NCI-H128 (cell line): ENCODE results near the gene CCNL1.

Experiments used
- DNase-seq: peaks from one replicate; lab custom pipeline; 2025; ENCODE audit not compliant: unreplicated experiment; lab: John Stamatoyannopoulos, UW

Gene CCNL1

DNA sequence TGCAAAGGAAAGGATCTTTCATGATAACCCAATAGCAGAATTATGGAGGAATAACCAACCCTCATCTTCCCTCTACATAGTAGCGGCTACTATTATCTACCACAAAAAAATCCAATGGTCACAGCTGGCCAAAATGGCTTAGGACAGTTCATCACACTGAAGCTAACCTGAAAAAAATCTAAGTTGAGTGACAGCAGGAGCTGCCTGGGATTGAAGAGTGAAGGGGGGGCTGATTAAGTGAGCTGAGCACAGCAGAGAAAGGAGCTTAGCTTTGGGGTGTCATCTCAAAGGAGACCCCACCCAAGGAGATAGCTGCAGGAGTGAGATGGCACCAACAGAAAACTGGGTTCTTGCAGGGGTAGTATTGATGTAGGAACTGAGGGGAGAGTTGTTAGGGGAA, 33.6 kb downstream of the CCNL1 start:
- DNase-seq: no peak

DNA sequence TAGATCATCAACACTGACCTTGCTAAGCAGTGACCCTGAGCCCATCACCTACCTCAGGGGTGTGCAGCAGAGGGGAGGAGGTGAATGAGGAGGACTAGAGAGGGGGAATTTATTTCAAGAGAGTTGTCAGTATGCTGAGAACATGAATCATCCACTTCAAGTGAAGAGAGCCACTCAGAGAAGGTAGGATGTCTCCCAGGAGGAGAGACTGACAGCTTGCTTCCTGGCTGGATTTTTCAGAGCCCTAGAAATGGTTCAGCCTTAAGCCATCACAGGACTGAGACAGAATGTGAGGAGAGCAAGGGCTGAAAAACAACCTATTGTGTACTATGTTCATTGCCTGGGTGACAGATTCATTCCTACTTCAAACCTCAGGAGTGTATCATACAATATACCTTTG, 34.8 kb downstream of the CCNL1 start:
- no peak for DNase-seq

GRCh38 chr3:157123621-157124020, 36.3 kb downstream of the CCNL1 start:
- no peak for DNase-seq

DNA sequence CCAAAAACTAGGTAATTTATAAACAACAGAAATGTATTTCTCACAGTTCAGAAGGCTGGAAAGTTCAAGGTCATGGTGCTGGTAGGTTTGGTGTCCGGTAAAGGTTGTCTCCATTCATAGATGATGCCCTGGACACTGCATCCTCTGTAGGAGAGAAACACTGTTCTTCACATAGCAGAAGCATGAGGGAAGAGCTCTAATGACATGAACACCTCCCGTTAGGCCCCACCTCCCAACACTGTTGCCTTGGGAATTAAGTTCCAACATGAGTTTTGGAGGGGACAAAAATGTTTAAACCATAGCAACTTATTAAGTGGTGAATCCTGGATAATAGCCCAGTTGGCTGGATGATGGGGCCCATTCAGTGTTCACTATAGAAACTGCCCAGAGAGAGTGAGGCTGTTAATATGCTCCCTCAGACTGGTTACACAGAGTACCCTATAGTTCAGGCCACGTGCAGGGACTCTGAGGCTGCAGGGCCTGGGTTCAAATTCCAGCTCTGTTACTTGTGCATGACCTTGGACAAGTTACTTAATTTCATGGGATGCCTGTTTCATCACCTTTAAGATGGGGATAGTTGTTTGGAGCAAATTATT, 37.0 kb downstream of the CCNL1 start:
- DNase-seq: no peak

DNA sequence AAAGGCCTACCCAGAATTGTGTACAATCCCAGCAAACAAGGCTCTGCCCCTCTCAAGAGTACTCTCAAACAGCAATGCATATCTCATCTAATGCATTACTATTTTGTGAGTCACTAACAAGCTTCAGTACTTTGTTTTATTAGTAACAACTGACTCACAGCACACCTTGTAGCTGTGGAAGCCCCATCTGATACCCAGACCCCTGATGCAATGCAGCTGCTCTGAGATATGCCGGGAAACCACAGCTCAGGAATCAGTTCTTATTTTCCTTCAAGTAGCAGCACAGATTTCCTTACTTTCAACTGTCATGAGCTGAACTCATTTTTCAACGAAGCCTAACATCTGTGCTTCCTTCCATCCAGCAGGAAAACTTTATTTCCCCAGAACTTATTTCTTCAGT, 37.8 kb downstream of the CCNL1 start:
- DNase-seq: no peak

DNA sequence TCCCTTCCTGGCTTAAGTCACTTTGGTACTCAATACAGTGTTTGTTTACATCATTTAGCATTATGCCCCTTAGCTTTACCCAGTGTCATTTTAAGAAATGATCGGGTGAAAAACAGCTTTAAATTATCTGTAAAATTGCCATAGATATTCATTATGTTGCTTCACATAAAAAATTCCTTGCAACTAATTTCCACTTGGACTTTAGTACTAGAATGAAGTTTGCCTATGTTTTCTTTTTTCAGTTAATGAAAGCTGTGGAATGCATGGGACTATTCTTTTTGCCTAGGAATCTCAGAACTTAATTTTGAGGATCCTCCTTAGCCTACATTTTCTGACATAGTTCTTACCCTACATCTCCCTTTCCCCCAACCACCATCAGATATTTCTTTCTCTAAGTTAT, 38.4 kb downstream of the CCNL1 start:
- DNase-seq: no peak

DNA sequence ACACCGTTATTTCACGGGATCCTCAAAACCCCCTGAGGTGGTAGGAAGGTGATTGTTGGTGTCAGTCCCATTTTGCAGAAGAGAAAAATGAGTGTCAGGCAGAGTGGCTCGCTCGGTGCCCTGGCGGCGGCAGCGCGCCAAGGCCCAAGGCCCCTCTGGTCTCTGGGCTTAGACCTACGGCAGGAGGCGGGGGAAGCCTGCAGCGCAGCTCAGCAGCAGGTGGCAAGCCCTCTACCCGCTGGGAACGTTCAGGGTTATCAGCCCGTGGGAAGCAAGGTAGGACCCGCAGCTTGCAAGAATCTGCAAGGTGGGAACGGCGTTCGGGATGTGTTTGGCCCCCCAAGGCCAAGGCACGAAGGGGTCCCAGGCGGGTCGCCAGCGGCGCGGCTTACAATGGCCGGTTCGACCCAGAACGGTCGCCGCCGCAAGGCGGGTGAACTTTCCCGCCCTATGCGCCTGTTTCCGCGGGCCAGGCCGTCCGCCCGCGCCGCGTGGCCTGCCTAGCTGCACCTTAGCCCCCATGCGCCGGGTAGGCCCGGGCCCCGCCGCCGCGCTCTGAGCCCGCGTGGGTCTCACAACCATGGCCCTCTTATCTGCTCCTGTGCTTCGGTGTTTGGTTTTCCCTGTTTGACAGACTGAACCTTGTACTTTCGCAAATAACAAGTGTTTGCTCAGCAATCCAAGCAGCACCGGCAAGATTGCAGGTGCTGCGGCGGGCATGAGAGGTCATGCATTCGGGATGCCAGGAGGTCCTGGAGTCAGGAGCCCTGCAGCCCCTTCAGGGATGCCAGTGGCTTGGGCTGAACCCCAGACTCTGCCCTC, 39.7 kb downstream of the CCNL1 start:
- DNase-seq: no peak

- no peak for DNase-seq
These were observed 40.5 kb downstream of the CCNL1 start for GRCh38 chr3:157119369-157119951.

- DNase-seq: no peak
These were observed 41.9 kb downstream of the CCNL1 start for GRCh38 chr3:157117875-157118654.

DNA sequence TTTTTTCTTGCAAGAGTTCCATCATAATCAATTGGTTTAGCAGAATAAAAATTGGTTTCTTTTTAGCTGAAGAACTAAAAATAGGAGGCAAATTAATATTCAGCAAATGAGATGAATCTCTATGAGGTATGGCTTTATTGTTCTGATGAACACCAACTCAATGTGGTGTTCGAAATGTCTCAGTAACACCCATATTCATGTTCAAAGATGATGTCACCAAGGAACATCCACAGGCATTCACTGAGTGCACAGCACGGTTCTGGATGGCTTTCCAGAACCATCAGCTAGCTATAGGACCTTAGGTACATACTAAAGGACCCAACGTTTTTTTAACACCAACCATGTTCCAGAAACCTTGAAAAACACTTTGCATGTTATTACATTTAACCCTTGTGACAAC, 42.7 kb downstream of the CCNL1 start:
- no peak for DNase-seq

DNA sequence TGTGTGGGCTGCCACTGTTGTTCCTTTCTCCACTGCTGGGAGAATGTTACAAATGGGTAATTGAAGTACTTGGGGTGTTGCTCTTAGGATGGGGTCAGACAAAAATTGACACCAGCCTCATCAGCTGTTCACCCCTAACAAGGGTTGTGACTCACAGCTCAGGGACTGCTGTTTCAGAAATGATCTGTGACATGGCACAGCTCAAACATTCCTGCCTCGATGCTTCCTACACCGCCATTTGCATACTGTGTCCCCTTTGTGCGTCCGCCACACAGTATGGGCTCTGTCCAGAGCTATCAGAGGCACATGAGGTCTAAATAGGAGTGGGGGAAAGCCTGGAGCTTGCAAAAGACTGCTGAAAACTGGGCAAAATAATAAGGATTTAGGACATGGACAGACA, 43.9 kb downstream of the CCNL1 start:
- DNase-seq: no peak

GRCh38 chr3:157115069-157116006, 44.6 kb downstream of the CCNL1 start:
- DNase-seq: no peak

DNA sequence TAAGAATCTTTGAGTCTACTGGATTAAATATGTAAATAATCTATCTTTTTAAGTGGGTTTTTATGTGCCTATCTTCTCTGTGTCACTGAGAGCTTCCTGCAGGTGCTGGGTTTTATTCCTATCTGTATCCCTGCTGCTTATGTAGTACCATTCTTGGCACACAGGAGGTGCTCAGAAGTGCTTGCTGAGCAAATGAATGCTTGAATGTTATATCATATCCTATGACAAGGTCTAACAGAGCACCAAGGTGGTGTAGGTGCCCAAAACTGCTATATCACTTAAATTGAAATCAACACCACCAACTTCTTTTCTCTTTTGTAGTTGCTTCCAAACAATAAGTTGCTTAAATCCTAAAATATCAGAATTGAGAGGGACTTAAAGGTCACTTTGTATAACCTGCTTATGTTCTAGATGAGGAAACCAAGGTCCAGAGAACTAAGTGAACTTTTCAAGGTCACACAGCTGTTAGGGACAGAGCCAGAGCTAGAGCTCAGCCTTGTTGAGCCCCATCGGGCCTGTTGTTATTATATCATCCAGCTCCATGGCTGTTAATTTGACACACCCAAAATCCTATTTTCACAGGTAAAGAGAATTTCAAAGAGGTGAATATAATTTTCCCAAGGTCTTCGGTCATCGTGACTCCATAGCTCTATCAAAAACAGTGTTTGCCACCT, 46.0 kb downstream of the CCNL1 start:
- no peak for DNase-seq

- no peak for DNase-seq
These were observed 47.4 kb downstream of the CCNL1 start for GRCh38 chr3:157112536-157112935.

- no peak for DNase-seq
These were observed 48.4 kb downstream of the CCNL1 start for GRCh38 chr3:157111518-157111917.

DNA sequence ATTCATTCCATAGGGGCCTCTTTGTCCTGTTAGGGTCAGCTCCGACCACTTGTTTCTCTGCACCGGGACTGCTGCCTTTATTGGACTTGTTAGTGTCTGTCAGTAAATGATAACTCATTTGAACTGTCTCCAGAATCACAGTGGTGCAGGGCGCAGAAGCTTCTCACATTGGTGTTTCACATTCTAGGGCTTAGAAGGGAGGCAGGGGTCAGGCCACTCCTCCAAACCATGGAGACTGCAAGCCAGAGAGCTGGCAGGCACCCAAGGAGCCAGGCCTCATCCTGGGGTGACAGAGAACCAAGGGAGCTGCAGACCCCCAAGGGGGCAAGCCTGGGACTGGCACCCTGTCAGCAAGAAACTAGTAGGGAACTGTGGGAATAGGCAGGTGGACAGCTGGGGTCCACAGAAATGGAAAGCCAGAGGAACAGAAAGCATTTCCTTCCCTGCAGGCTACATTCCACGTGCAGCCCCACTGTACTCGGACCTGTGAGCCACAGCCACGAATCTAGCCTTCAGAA, 49.1 kb downstream of the CCNL1 start:
- no peak for DNase-seq

GRCh38 chr3:157109267-157110141, 50.4 kb downstream of the CCNL1 start:
- no peak for DNase-seq

DNA sequence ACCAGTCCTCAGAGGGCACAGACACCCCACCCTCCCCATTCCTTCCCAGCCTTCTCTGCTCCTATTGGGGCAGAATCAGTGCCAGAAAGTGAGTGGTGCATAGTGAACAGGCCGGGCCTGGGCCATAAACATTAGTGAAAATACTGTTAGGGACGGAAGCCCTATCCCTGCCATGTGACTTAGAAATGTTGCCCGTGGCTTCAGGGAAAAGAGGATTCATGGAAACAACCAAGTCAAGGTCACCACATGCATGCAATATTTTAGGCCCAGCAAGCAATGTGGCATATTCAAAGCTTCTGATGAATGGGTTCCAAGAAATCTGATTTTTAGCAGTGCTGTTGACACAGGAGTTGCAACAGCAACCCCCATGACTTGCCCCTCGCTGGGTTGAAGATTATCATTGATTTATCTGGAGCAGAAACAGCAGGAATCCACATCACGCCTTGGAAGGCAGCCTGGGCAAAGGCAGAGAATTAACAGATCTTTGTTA, 52.3 kb downstream of the CCNL1 start:
- no peak for DNase-seq

GRCh38 chr3:157107037-157107436, 52.9 kb downstream of the CCNL1 start:
- no peak for DNase-seq
